Amniotic epithelial cell (primary cell): ENCODE measurements around the gene CTBP2.
A peak's percentile ranks its signal among the peaks of the same experiment; 100 is the strongest.
"Not testable (repeated sequence)": the region's sequence is repeated elsewhere in the genome, so short reads cannot be mapped to it uniquely, and the experiment has no call there.

Experiments
- DNase-seq: peaks from one replicate; pipeline ENCODE4 v3.0.0-alpha.2; 2010; ENCODE audit warnings: low read depth

Gene CTBP2

GRCh38 chr10:124997771-124998623, 162.4 kb downstream of the CTBP2 start:
- no peak for DNase-seq

GRCh38 chr10:124997306-124997705, 163.1 kb downstream of the CTBP2 start:
- no peak for DNase-seq

- DNase-seq = no peak
These were observed 163.5 kb downstream of the CTBP2 start for GRCh38 chr10:124996854-124997215.

- no peak for DNase-seq
These were observed 164.1 kb downstream of the CTBP2 start for GRCh38 chr10:124996127-124996853.

- DNase-seq = no peak
These were observed 164.8 kb downstream of the CTBP2 start for GRCh38 chr10:124995605-124996004.

- no peak for DNase-seq
These were observed 165.5 kb downstream of the CTBP2 start for GRCh38 chr10:124994573-124995473.

GRCh38 chr10:124993736-124994451, 166.5 kb downstream of the CTBP2 start:
- no peak for DNase-seq

- no peak for DNase-seq
These were observed 167.0 kb downstream of the CTBP2 start for GRCh38 chr10:124993345-124993708.

- DNase-seq = peak; percentile 53
These were observed 167.7 kb downstream of the CTBP2 start for GRCh38 chr10:124992462-124993344.

GRCh38 chr10:124991835-124992234, 168.5 kb downstream of the CTBP2 start:
- DNase-seq = no peak

GRCh38 chr10:124990671-124991625, 169.4 kb downstream of the CTBP2 start:
- no peak for DNase-seq

GRCh38 chr10:124989526-124989925, 170.8 kb downstream of the CTBP2 start:
- DNase-seq = no peak

- DNase-seq = not testable (repeated sequence)
These were observed 171.6 kb downstream of the CTBP2 start for GRCh38 chr10:124988753-124989152.

GRCh38 chr10:124987788-124988187, 172.6 kb downstream of the CTBP2 start:
- DNase-seq = no peak

GRCh38 chr10:124985162-124985561, 175.2 kb downstream of the CTBP2 start:
- DNase-seq = no peak

- DNase-seq = no peak
These were observed 176.0 kb downstream of the CTBP2 start for GRCh38 chr10:124984376-124984775.

- peak; percentile 9 for DNase-seq
These were observed 177.0 kb downstream of the CTBP2 start for GRCh38 chr10:124983321-124983720.

GRCh38 chr10:124978376-124978725, 182.0 kb downstream of the CTBP2 start:
- DNase-seq = no peak

GRCh38 chr10:124977648-124978375, 182.6 kb downstream of the CTBP2 start:
- peak; percentile 15 for DNase-seq
